Esophagus muscularis mucosa (tissue), 3 donors: ENCODE measurements around the gene SPZ1.

Experiments
- POLR2AphosphoS5 ChIP-seq, 2 donors: sonication (generic); formaldehyde crosslinking; IDR thresholded peaks; one replicate each; pipeline ENCODE4 v1.6.1; 2017; ENCODE audit warnings: antibody characterized with exemption in 2 of 2
- TF ChIP-seq, protein P1 (sequence below), 3 experiments: fragments of 200-600 bp in 2 of 3; fragments of 450-650 bp in 1 of 3; sonication (generic) in 2 of 3; IDR thresholded peaks; one replicate each; pipeline ENCODE4 v1.5.1; 2017 to 2019; ENCODE audit warnings: antibody characterized with exemption in 3 of 3, mild to moderate bottlenecking in 2 of 3, moderate library complexity in 1 of 3

DNA sequence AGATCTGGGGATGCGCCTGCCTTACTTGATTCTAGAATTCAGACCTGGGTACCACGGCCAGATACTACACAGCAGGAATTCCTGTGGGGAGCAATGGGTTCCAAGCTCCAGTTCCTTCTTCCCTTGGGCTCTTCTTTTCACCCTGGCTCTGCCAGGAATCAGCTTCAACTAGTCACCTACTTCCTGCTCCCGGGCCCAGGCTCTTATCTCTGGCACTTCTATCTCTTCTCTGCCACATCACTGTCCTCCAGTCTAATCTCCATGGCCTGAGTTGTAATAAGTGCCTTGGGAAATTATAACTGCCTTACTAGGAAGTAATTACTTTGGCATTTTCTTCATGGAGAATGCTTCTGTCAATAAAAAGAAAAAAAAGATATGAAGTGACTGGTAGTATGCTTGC lies 37.7 kb upstream of the SPZ1 start:
- no peak for TF ChIP-seq POLR2AphosphoS5 (IDR thresholded peaks at IDR 0.05)
- TF ChIP-seq, protein P1, sequence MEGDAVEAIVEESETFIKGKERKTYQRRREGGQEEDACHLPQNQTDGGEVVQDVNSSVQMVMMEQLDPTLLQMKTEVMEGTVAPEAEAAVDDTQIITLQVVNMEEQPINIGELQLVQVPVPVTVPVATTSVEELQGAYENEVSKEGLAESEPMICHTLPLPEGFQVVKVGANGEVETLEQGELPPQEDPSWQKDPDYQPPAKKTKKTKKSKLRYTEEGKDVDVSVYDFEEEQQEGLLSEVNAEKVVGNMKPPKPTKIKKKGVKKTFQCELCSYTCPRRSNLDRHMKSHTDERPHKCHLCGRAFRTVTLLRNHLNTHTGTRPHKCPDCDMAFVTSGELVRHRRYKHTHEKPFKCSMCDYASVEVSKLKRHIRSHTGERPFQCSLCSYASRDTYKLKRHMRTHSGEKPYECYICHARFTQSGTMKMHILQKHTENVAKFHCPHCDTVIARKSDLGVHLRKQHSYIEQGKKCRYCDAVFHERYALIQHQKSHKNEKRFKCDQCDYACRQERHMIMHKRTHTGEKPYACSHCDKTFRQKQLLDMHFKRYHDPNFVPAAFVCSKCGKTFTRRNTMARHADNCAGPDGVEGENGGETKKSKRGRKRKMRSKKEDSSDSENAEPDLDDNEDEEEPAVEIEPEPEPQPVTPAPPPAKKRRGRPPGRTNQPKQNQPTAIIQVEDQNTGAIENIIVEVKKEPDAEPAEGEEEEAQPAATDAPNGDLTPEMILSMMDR (IDR thresholded peaks at IDR 0.05) = no peak
